ENCODE data around the gene ATP2B2. TPM values are rescaled to one million over a fixed set of nuclear protein-coding genes. Genes with fewer than 3 reads are reported as not detected.

ATP2B2 gene
- total RNA-seq, 1 experiment from 2014 or later, result not detected

GRCh38 chr3:10508235-10508618, 2.8 kb upstream of the ATP2B2 start:
- Mint-ChIP-seq H3K4me1 (ENCODE audit: low read depth, unreplicated experiment) (peaks cover 10% of the 10 kb centered on the region), H3K36me3 (ENCODE audit: insufficient read depth, unreplicated experiment) (no peaks in the 10 kb centered on the region), H3K27ac (ENCODE audit: unreplicated experiment) (no peak overlapping the region), H3K27me3 (ENCODE audit: unreplicated experiment) (peaks cover 94% of the 10 kb centered on the region), H3K4me3 (ENCODE audit: low read depth, unreplicated experiment) (no peak overlapping the region), H3K9me3 (ENCODE audit: low read depth, unreplicated experiment) (no peaks in the 10 kb centered on the region)
- intact Hi-C loops (cut with micrococcal nuclease; ENCODE audit: unreplicated experiment), result no loop called here
- DNase-seq, result no peak
- no peak for TF ChIP-seq CTCF (IDR thresholded peaks at IDR 0.05; ENCODE audit: unreplicated experiment)
- no TSS peak for BruUV-seq (replicated peaks)
- CTCF ChIA-PET, result no interaction called here

GRCh38 chr3:10507331-10507730, 1.9 kb upstream of the ATP2B2 start:
- Mint-ChIP-seq H3K27ac (ENCODE audit: unreplicated experiment) (no peak overlapping the region), H3K9me3 (ENCODE audit: low read depth, unreplicated experiment) (no peaks in the 10 kb centered on the region), H3K4me1 (ENCODE audit: low read depth, unreplicated experiment) (peaks cover 10% of the 10 kb centered on the region), H3K36me3 (ENCODE audit: insufficient read depth, unreplicated experiment) (no peaks in the 10 kb centered on the region), H3K4me3 (ENCODE audit: low read depth, unreplicated experiment) (no peak overlapping the region), H3K27me3 (ENCODE audit: unreplicated experiment) (peaks cover 91% of the 10 kb centered on the region)
- BruUV-seq (replicated peaks), result no TSS peak
- CTCF ChIA-PET, result interaction anchor here (0.7 kb wide), 1 partner anchor 113 kb away, joined by 3 read pairs; no protein-coding TSS in a partner anchor
- intact Hi-C loops (cut with micrococcal nuclease; ENCODE audit: unreplicated experiment), result no loop called here
- TF ChIP-seq CTCF (IDR thresholded peaks at IDR 0.05; ENCODE audit: unreplicated experiment), result no peak
- DNase-seq, result no peak

- no peak overlapping the region for H3K27ac Mint-ChIP-seq (ENCODE audit: unreplicated experiment)
- DNase-seq, result no peak
- intact Hi-C loops (cut with micrococcal nuclease; ENCODE audit: unreplicated experiment), result no loop called here
- no peak overlapping the region for H3K4me3 Mint-ChIP-seq (ENCODE audit: low read depth, unreplicated experiment)
- CTCF ChIA-PET, result interaction anchor here (0.7 kb wide), 1 partner anchor 114 kb away, joined by 3 read pairs; no protein-coding TSS in a partner anchor
- BruUV-seq (replicated peaks), result no TSS peak
- no peak for TF ChIP-seq CTCF (IDR thresholded peaks at IDR 0.05; ENCODE audit: unreplicated experiment)
- no peaks in the 10 kb centered on the region for H3K36me3 Mint-ChIP-seq (ENCODE audit: insufficient read depth, unreplicated experiment)
- H3K4me1 Mint-ChIP-seq (ENCODE audit: low read depth, unreplicated experiment), result peaks cover 10% of the 10 kb centered on the region
- peaks cover 91% of the 10 kb centered on the region for H3K27me3 Mint-ChIP-seq (ENCODE audit: unreplicated experiment)
- no peaks in the 10 kb centered on the region for H3K9me3 Mint-ChIP-seq (ENCODE audit: low read depth, unreplicated experiment)
These were observed 1.3 kb upstream of the ATP2B2 start for GRCh38 chr3:10506696-10507095.

GRCh38 chr3:10505791-10506585, 602 bp upstream of the ATP2B2 start:
- CTCF ChIA-PET, result no interaction called here

More at GRCh38 chr3:10505791-10506585, 602 bp upstream of the ATP2B2 start:
- Mint-ChIP-seq H3K4me3 (ENCODE audit: low read depth, unreplicated experiment) (no peak overlapping the region), H3K9me3 (ENCODE audit: low read depth, unreplicated experiment) (no peaks in the 10 kb centered on the region), H3K36me3 (ENCODE audit: insufficient read depth, unreplicated experiment) (no peaks in the 10 kb centered on the region), H3K27me3 (ENCODE audit: unreplicated experiment) (peaks cover 91% of the 10 kb centered on the region), H3K4me1 (ENCODE audit: low read depth, unreplicated experiment) (peaks cover 10% of the 10 kb centered on the region), H3K27ac (ENCODE audit: unreplicated experiment) (no peak overlapping the region)
- no TSS peak for BruUV-seq (replicated peaks)
- no peak for DNase-seq
- TF ChIP-seq CTCF (IDR thresholded peaks at IDR 0.05; ENCODE audit: unreplicated experiment), result no peak
- intact Hi-C loops (cut with micrococcal nuclease; ENCODE audit: unreplicated experiment), result no loop called here
